Osteoblast (primary cell): Measurements from ENCODE around the gene TLR1. TPM values are rescaled to one million over a fixed set of nuclear protein-coding genes. Genes with fewer than 3 reads are reported as not detected.
"Not testable (repeated sequence)": the region's sequence is repeated elsewhere in the genome, so short reads cannot be mapped to it uniquely, and the experiment has no call there.

ENCODE experiments used
- DNase-seq: peaks from one replicate; pipeline ENCODE4 v3.0.0; 2011; ENCODE audit warnings: low spot score, mixed read lengths; ENCODE audit not compliant: insufficient read length; ENCODE audit errors: missing footprints
- H2AFZ ChIP-seq: 2 replicates; pipeline ENCODE4 v1.6.0; 2011; ENCODE audit warnings: mild to moderate bottlenecking, low read length
- H3K27ac ChIP-seq: 2 replicates; pipeline ENCODE4 v1.5.1; 2011; ENCODE audit warnings: mild to moderate bottlenecking, low read depth, low read length, moderate library complexity
- H3K27me3 ChIP-seq: 2 replicates; pipeline ENCODE4 v1.6.0; 2012; ENCODE audit warnings: mild to moderate bottlenecking, control low read depth, inconsistent platforms, low read length, moderate library complexity; ENCODE audit not compliant: insufficient read depth
- H3K36me3 ChIP-seq: 2 replicates; pipeline ENCODE4 v1.5.1; 2011; ENCODE audit warnings: mild to moderate bottlenecking, low read length, control low read depth, moderate library complexity; ENCODE audit not compliant: insufficient read depth
- H3K4me1 ChIP-seq: 2 replicates; pipeline ENCODE4 v1.5.1; 2011; ENCODE audit warnings: mild to moderate bottlenecking, low read length, control low read depth, moderate library complexity; ENCODE audit not compliant: insufficient read depth
- H3K4me2 ChIP-seq: 2 replicates; pipeline ENCODE4 v1.6.0; 2011; ENCODE audit warnings: mild to moderate bottlenecking, low read length; ENCODE audit not compliant: insufficient read depth
- H3K4me3 ChIP-seq: fragments of 200-600 bp; sonication (generic); 3 replicates; pipeline ENCODE4 v1.5.1; 2012; ENCODE audit warnings: mild to moderate bottlenecking, low read length, inconsistent platforms; ENCODE audit not compliant: insufficient read depth
- H3K79me2 ChIP-seq: 2 replicates; pipeline ENCODE4 v1.6.0; 2012; ENCODE audit warnings: mild to moderate bottlenecking, low read length, control low read depth, inconsistent platforms; ENCODE audit not compliant: insufficient read depth
- H3K9me3 ChIP-seq: 2 replicates; pipeline ENCODE4 v1.5.1; 2011; ENCODE audit warnings: low read depth, low read length, control low read depth
- H4K20me1 ChIP-seq: 2 replicates; pipeline ENCODE4 v1.6.0; 2012; ENCODE audit warnings: mild to moderate bottlenecking, low read length, control low read depth; ENCODE audit not compliant: insufficient read depth
- total RNA-seq: library from RNA; depleted of rRNA; stranded (reverse); fragments of >200 nt; gene quantifications from 2 replicates; pipeline ENCODE4 v1.2.3, GENCODE V29; 2012
- TF ChIP-seq, protein P1 (sequence below): IDR thresholded peaks from 2 replicates; pipeline ENCODE4 v1.5.1; 2011; ENCODE audit warnings: mild to moderate bottlenecking, low read depth, low read length, moderate library complexity; ENCODE audit errors: extremely low read depth

TLR1 gene
- total RNA-seq, 1 donor = 3.3 TPM

DNA sequence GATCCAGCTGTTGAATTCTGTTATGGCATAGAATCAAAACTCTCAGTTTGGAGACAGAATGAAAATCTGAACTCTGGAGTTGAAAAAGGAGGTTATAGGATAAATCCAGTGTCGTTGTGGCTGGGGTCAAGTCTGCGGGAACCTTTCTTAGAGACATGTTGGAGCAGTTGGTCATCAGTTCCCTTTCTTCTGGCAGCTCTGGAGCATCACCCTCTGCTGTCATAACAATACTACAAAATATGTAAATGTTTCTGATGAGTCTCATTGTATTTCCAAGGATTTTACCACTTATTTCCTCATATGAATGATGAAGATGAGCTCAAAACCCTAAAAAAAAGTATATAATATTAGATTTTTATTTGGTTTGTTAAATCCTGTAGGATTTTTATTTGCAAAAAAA is 29.3 kb downstream of the TLR1 start:
- no peaks in the 10 kb centered on the region for H3K4me1 ChIP-seq
- no peak overlapping the region for H3K27ac ChIP-seq
- H3K4me3 ChIP-seq = no peak overlapping the region

DNA sequence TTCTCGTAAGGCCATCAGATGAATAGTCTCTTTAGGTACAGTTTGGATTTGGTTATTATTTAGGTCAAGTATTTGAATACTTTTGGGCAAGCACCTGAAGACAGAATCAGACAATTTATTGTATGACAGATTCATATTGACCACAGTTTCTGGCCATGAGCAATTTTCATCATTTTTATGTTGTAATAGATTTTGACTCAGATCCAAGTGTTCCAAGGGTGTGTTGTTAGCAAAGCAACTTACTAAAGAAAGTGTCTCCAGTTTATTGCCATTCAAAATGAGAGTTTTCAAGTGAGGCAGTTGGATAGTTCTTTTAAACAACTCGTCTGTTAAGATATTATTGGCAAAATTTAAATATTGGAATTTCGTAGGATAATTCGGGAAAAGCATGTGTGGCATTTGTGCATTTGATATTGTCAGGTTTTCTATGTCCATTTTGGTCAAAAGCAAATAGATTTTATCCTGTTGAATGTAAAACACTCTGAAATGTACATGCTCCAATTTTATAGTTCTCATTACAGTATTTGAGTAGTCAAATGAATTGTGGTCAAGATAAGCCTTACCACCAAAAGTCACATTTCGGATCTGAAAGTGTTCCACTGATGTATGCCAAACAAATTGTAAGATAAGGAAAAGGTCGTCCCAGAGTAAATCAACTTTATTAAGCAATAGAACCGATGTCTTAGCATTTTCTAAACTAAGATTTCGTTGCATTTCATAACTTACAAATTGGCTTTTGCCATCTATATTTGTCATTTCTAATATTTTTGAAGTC is 30.2 kb downstream of the TLR1 start:
- Histone ChIP-seq H3K9me3 (no peaks in the 10 kb centered on the region), H3K4me3 (no peak overlapping the region), H3K4me1 (no peaks in the 10 kb centered on the region), H3K36me3 (no peaks in the 10 kb centered on the region), H2AFZ (no peak overlapping the region), H3K27me3 (no peaks in the 10 kb centered on the region), H4K20me1 (no peaks in the 10 kb centered on the region), H3K4me2 (no peak overlapping the region), H3K79me2 (no peaks in the 10 kb centered on the region), H3K27ac (no peak overlapping the region)
- no peak for DNase-seq
- TF ChIP-seq, protein P1, sequence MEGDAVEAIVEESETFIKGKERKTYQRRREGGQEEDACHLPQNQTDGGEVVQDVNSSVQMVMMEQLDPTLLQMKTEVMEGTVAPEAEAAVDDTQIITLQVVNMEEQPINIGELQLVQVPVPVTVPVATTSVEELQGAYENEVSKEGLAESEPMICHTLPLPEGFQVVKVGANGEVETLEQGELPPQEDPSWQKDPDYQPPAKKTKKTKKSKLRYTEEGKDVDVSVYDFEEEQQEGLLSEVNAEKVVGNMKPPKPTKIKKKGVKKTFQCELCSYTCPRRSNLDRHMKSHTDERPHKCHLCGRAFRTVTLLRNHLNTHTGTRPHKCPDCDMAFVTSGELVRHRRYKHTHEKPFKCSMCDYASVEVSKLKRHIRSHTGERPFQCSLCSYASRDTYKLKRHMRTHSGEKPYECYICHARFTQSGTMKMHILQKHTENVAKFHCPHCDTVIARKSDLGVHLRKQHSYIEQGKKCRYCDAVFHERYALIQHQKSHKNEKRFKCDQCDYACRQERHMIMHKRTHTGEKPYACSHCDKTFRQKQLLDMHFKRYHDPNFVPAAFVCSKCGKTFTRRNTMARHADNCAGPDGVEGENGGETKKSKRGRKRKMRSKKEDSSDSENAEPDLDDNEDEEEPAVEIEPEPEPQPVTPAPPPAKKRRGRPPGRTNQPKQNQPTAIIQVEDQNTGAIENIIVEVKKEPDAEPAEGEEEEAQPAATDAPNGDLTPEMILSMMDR = no peak

More for the DNA sequence above, 29.3 kb downstream of the TLR1 start:
- H3K27me3 ChIP-seq = no peaks in the 10 kb centered on the region
- no peak for DNase-seq
- no peaks in the 10 kb centered on the region for H3K36me3 ChIP-seq
- TF ChIP-seq, protein P1 = no peak
- no peaks in the 10 kb centered on the region for H3K79me2 ChIP-seq
- H2AFZ ChIP-seq = no peak overlapping the region
- no peaks in the 10 kb centered on the region for H3K9me3 ChIP-seq
- H4K20me1 ChIP-seq = no peaks in the 10 kb centered on the region
- H3K4me2 ChIP-seq = no peak overlapping the region

DNA sequence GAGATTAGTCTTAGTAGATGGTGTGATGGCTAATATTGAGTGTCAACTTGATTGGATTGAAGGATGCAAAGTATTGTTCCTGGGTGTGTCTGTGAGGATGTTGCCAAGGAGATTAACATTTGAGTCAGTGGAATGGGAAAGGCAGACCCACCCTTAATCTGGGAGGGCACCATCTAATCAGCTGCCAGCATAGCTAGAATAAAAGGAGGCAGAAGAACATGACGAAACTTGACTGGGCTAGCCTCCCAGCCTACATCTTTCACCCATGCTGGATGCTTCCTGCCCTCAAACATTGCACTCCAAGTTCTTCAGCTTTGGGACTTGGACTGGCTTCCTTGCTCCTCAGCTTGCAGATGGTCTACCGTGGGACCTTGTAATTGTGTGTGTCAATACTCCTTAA is 34.3 kb downstream of the TLR1 start:
- DNase-seq, H2AFZ ChIP-seq, H3K27ac ChIP-seq, H3K27me3 ChIP-seq, H3K4me3 ChIP-seq, H4K20me1 ChIP-seq, H3K4me1 ChIP-seq, H3K4me2 ChIP-seq, H3K79me2 ChIP-seq, H3K36me3 ChIP-seq, H3K9me3 ChIP-seq: not testable (repeated sequence)

DNA sequence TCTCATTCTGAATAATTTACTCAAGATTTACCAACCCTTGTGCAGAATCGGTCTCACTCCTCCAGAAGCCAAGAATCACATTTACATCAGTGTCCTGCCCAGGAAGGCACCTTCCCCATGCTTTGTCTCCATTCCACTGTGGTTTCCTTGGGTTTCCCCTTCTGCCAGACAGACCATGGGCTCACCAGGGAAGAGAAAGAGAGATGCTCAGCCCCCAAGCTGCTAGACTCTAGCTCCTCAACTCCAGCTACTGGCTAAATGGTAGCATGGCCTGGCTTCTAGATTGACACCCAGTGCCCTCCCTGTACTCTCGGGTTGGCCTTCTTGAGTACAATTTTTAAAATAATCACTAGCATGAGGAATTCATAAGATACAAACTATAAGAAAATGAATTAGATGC is 34.7 kb downstream of the TLR1 start:
- no peaks in the 10 kb centered on the region for H3K36me3 ChIP-seq
- H3K4me3 ChIP-seq = no peak overlapping the region
- no peak overlapping the region for H3K4me2 ChIP-seq
- TF ChIP-seq, protein P1 = no peak
- H3K27ac ChIP-seq = no peak overlapping the region
- no peaks in the 10 kb centered on the region for H3K27me3 ChIP-seq
- no peaks in the 10 kb centered on the region for H3K4me1 ChIP-seq
- H2AFZ ChIP-seq = peak overlapping the region; percentile 28
- H4K20me1 ChIP-seq = no peaks in the 10 kb centered on the region
- H3K9me3 ChIP-seq = no peaks in the 10 kb centered on the region
- no peaks in the 10 kb centered on the region for H3K79me2 ChIP-seq
- DNase-seq = no peak
